HepG2 (cell line): ENCODE data around the gene MEX3A. TPM values are rescaled to one million over a fixed set of nuclear protein-coding genes. Genes with fewer than 3 reads are reported as not detected.
A peak's percentile ranks its signal among the peaks of the same experiment; 100 is the strongest.

Experiments
- FOSL1 ChIP-seq: sonication (generic); formaldehyde crosslinking; IDR thresholded peaks from 2 replicates; pipeline ENCODE4 v1.9.0; 2021; ENCODE audit warnings: missing genetic modification reagents, borderline replicate concordance
- JUND ChIP-seq: sonication (generic); formaldehyde crosslinking; IDR thresholded peaks from 2 replicates; pipeline ENCODE4 v1.8.0; 2022; ENCODE audit warnings: mild to moderate bottlenecking, missing genetic modification reagents
- SMYD3 ChIP-seq: sonication (generic); formaldehyde crosslinking; IDR thresholded peaks from 2 replicates; pipeline ENCODE4 v1.8.1; 2023; ENCODE audit warnings: mild to moderate bottlenecking, missing genetic modification reagents
- SNAPC2 ChIP-seq: sonication (generic); formaldehyde crosslinking; IDR thresholded peaks from 2 replicates; pipeline ENCODE4 v1.8.1; 2022; ENCODE audit warnings: mild to moderate bottlenecking, missing genetic modification reagents
- ZNF572 ChIP-seq: sonication (generic); formaldehyde crosslinking; IDR thresholded peaks from 2 replicates; pipeline ENCODE4 v1.5.1; 2020; ENCODE audit warnings: mild to moderate bottlenecking, missing genetic modification reagents
- ZNF660 ChIP-seq: sonication (generic); formaldehyde crosslinking; IDR thresholded peaks from 2 replicates; pipeline ENCODE4 v1.5.1; 2020; ENCODE audit warnings: mild to moderate bottlenecking, low read depth, missing genetic modification reagents, borderline replicate concordance
- ZNF672 ChIP-seq: sonication (generic); formaldehyde crosslinking; IDR thresholded peaks from 2 replicates; pipeline ENCODE4 v1.8.1; 2022; ENCODE audit warnings: missing genetic modification reagents
- ZNF891 ChIP-seq: sonication (generic); formaldehyde crosslinking; IDR thresholded peaks from 2 replicates; pipeline ENCODE4 v1.5.0; 2020; ENCODE audit warnings: mild to moderate bottlenecking, missing genetic modification reagents
- polyA plus RNA-seq, 8 experiments: library from polyadenylated mRNA; depleted of rRNA in 3 of 8; stranded (reverse) in 7 of 8; unstranded in 1 of 8; fragments of >200 nt; fragmentation: Illumina TruSeq in 4 of 8; extraction: Trizol in 4 of 8; gene quantifications; 2 replicates each; pipeline versions ENCODE4 v1.2.1 to v1.2.3, GENCODE V29; 2011 to 2016; ENCODE audit warnings: low read depth in 4 of 8, missing spikeins in 1 of 8, mixed read lengths in 1 of 8; ENCODE audit not compliant: insufficient read depth in 1 of 8
- total RNA-seq, 5 experiments: library from RNA; depleted of rRNA; stranded (reverse); fragments of >200 nt; fragmentation: Illumina TruSeq; extraction: Trizol; gene quantifications; 2 replicates each; pipeline ENCODE4 v1.2.3, GENCODE V29; 2016; ENCODE audit warnings: low read depth in 1 of 5
- TF ChIP-seq, protein P1 (sequence below): sonication (generic); formaldehyde crosslinking; IDR thresholded peaks from 2 replicates; pipeline ENCODE4 v1.9.0; 2022; ENCODE audit warnings: missing genetic modification reagents, mild to moderate bottlenecking, borderline replicate concordance
- TF ChIP-seq, protein P2 (sequence below): sonication (generic); formaldehyde crosslinking; IDR thresholded peaks from 2 replicates; pipeline ENCODE4 v1.5.0; 2020; ENCODE audit warnings: mild to moderate bottlenecking, missing genetic modification reagents
- TF ChIP-seq, protein P3 (sequence below), 2 experiments: sonication (generic) in 1 of 2; formaldehyde crosslinking in 1 of 2; IDR thresholded peaks; 2 replicates each; pipeline versions ENCODE4 v1.4.0 to v1.6.1; 2018 to 2020; ENCODE audit warnings: missing genetic modification reagents in 2 of 2, borderline replicate concordance in 1 of 2, low read depth in 1 of 2, mild to moderate bottlenecking in 1 of 2, missing biosample characterization in 1 of 2
- TF ChIP-seq, protein P4 (sequence below): sonication (generic); formaldehyde crosslinking; IDR thresholded peaks from 2 replicates; pipeline ENCODE4 v1.8.0; 2022; ENCODE audit warnings: mild to moderate bottlenecking, missing genetic modification reagents, moderate library complexity
- TF ChIP-seq, protein P5 (sequence below): sonication (generic); formaldehyde crosslinking; IDR thresholded peaks from 2 replicates; pipeline ENCODE4 v1.5.0; 2020; ENCODE audit warnings: mild to moderate bottlenecking, low read depth, missing genetic modification reagents, borderline replicate concordance
- TF ChIP-seq, protein P6 (sequence below): sonication (generic); formaldehyde crosslinking; IDR thresholded peaks from 2 replicates; pipeline ENCODE4 v1.4.0; 2020; ENCODE audit warnings: low read depth, missing genetic modification reagents
- TF ChIP-seq, protein P7 (sequence below): sonication (generic); formaldehyde crosslinking; IDR thresholded peaks from 2 replicates; pipeline ENCODE4 v1.8.1; 2023; ENCODE audit warnings: missing genetic modification reagents, inconsistent platforms, borderline replicate concordance

MEX3A gene
- total and polyA plus RNA-seq, 2 of the 13 experiments (the other 11 are each of a cell fraction or from before 2014, with no cell fraction given), result 7.6 to 9.1 TPM

DNA sequence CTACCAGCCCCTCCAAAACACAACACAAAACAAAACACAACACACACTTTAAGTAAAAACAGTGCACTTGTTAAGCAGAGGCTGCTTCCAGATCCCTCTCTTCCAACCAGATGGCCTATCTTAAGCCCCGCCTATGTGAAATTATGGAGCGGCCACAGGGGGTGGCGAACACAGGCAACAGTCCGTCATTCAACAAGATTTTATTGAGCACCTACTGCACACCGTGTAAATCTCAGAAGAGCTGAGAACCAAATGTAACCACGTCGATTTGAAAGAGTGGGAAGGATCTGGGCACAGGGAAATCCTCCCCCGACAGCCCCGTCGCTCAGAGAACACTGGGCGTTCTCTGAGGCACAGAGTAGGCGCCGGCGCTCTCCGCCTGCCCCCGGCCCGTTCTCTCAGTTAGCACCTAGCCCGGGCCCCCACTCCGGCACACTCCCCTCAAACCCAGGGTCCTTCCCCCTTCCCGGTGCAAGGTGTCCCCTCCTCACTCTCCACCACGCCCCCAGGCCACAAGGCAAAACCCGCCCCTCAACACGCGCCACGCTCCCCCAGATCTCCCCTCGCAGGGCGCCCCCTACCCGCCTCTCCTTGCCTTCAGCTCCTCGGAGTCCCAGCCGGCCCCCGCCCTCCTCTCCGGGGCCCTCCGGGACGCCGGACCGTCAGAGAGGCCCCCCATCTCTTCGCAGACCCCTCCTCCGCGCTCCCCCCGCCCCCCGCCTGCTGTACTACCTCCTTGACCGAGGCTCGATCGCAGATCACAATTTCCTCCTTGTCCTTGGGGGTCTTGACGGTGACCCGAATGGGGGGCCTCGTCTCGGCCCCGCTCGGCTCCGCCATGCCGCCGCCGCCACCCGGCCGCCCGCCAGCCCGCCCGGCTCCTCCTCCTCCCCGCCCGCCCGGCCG is 29.1 kb downstream of the MEX3A start (continued):
- TF ChIP-seq, protein P1, sequence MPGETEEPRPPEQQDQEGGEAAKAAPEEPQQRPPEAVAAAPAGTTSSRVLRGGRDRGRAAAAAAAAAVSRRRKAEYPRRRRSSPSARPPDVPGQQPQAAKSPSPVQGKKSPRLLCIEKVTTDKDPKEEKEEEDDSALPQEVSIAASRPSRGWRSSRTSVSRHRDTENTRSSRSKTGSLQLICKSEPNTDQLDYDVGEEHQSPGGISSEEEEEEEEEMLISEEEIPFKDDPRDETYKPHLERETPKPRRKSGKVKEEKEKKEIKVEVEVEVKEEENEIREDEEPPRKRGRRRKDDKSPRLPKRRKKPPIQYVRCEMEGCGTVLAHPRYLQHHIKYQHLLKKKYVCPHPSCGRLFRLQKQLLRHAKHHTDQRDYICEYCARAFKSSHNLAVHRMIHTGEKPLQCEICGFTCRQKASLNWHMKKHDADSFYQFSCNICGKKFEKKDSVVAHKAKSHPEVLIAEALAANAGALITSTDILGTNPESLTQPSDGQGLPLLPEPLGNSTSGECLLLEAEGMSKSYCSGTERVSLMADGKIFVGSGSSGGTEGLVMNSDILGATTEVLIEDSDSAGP (CRISPR knock-in tag), result no peak
- TF ChIP-seq ZNF891 (CRISPR knock-in tag), result peak; percentile 56; the same call in 1 of the 2 replicates
- TF ChIP-seq, protein P2, sequence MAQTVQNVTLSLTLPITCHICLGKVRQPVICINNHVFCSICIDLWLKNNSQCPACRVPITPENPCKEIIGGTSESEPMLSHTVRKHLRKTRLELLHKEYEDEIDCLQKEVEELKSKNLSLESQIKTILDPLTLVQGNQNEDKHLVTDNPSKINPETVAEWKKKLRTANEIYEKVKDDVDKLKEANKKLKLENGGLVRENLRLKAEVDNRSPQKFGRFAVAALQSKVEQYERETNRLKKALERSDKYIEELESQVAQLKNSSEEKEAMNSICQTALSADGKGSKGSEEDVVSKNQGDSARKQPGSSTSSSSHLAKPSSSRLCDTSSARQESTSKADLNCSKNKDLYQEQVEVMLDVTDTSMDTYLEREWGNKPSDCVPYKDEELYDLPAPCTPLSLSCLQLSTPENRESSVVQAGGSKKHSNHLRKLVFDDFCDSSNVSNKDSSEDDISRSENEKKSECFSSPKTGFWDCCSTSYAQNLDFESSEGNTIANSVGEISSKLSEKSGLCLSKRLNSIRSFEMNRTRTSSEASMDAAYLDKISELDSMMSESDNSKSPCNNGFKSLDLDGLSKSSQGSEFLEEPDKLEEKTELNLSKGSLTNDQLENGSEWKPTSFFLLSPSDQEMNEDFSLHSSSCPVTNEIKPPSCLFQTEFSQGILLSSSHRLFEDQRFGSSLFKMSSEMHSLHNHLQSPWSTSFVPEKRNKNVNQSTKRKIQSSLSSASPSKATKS, result no peak
- TF ChIP-seq, protein P3, sequence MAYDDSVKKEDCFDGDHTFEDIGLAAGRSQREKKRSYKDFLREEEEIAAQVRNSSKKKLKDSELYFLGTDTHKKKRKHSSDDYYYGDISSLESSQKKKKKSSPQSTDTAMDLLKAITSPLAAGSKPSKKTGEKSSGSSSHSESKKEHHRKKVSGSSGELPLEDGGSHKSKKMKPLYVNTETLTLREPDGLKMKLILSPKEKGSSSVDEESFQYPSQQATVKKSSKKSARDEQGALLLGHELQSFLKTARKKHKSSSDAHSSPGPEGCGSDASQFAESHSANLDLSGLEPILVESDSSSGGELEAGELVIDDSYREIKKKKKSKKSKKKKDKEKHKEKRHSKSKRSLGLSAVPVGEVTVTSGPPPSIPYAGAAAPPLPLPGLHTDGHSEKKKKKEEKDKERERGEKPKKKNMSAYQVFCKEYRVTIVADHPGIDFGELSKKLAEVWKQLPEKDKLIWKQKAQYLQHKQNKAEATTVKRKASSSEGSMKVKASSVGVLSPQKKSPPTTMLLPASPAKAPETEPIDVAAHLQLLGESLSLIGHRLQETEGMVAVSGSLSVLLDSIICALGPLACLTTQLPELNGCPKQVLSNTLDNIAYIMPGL (CRISPR knock-in tag; IDR thresholded peaks at IDR 0.05; ENCODE audit: borderline replicate concordance in 1 of 2, low read depth in 1 of 2), result peak in 1 of 2 experiments; percentile 73; a peak in 2 of 4 replicates
- no peak for TF ChIP-seq SNAPC2 (CRISPR knock-in tag)
- TF ChIP-seq ZNF660, result no peak
- TF ChIP-seq FOSL1 (CRISPR knock-in tag), result no peak
- no peak for TF ChIP-seq ZNF672 (CRISPR knock-in tag)
- TF ChIP-seq JUND (CRISPR knock-in tag), result no peak
- TF ChIP-seq, protein P4, sequence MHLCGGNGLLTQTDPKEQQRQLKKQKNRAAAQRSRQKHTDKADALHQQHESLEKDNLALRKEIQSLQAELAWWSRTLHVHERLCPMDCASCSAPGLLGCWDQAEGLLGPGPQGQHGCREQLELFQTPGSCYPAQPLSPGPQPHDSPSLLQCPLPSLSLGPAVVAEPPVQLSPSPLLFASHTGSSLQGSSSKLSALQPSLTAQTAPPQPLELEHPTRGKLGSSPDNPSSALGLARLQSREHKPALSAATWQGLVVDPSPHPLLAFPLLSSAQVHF (CRISPR knock-in tag), result no peak
- TF ChIP-seq, protein P5, sequence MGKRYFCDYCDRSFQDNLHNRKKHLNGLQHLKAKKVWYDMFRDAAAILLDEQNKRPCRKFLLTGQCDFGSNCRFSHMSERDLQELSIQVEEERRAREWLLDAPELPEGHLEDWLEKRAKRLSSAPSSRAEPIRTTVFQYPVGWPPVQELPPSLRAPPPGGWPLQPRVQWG (CRISPR knock-in tag), result no peak
- no peak for TF ChIP-seq ZNF572 (CRISPR knock-in tag)
- TF ChIP-seq, protein P6, sequence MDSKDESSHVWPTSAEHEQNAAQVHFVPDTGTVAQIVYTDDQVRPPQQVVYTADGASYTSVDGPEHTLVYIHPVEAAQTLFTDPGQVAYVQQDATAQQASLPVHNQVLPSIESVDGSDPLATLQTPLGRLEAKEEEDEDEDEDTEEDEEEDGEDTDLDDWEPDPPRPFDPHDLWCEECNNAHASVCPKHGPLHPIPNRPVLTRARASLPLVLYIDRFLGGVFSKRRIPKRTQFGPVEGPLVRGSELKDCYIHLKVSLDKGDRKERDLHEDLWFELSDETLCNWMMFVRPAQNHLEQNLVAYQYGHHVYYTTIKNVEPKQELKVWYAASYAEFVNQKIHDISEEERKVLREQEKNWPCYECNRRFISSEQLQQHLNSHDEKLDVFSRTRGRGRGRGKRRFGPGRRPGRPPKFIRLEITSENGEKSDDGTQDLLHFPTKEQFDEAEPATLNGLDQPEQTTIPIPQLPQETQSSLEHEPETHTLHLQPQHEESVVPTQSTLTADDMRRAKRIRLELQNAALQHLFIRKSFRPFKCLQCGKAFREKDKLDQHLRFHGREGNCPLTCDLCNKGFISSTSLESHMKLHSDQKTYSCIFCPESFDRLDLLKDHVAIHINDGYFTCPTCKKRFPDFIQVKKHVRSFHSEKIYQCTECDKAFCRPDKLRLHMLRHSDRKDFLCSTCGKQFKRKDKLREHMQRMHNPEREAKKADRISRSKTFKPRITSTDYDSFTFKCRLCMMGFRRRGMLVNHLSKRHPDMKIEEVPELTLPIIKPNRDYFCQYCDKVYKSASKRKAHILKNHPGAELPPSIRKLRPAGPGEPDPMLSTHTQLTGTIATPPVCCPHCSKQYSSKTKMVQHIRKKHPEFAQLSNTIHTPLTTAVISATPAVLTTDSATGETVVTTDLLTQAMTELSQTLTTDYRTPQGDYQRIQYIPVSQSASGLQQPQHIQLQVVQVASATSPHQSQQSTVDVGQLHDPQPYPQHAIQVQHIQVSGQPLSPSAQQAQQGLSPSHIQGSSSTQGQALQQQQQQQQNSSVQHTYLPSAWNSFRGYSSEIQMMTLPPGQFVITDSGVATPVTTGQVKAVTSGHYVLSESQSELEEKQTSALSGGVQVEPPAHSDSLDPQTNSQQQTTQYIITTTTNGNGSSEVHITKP (CRISPR knock-in tag), result no peak
- TF ChIP-seq, protein P7, sequence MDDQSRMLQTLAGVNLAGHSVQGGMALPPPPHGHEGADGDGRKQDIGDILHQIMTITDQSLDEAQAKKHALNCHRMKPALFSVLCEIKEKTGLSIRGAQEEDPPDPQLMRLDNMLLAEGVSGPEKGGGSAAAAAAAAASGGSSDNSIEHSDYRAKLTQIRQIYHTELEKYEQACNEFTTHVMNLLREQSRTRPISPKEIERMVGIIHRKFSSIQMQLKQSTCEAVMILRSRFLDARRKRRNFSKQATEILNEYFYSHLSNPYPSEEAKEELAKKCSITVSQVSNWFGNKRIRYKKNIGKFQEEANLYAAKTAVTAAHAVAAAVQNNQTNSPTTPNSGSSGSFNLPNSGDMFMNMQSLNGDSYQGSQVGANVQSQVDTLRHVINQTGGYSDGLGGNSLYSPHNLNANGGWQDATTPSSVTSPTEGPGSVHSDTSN, result no peak
- no peak for TF ChIP-seq SMYD3
